ENCODE data around the gene PATL2.
"Not testable (repeated sequence)": the region's sequence is repeated elsewhere in the genome, so short reads cannot be mapped to it uniquely, and the experiment has no call there.

PATL2 gene

DNA sequence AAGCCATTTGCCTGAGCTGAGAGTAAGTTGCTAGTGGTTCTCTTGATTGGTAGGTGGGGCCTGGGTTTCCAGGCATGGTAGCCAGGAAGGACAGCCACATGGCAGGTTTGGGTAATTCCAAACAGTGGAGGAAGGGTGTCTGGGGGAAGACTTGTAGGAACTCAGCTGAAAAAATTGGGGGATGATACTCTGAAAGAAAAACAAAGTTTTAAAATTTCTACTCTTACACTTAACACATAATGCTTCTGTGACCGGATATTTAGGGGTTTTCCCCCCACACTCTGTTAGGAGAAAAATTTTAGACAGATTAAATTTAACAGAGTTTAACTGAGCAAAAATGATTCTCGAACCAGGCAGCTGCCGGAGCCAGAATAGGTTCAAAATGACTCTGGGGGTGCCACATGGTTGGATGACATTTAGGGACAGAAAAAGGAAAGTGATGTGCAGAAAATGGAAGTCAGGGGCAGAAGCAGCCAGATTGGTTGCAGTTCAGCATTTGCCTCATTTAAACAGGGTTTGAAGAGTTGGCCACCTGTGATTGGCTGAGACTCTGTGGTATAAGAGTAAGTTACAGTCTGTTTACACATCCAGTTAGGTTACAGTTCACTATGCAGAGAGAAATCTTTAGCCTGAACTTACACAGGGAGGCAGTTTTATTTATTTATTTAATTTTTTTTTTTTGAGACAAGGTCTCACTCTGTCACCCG lies 8.3 kb upstream of the PATL2 start:
- DNase-seq (ENCODE audit: low spot score) = no peak

DNA sequence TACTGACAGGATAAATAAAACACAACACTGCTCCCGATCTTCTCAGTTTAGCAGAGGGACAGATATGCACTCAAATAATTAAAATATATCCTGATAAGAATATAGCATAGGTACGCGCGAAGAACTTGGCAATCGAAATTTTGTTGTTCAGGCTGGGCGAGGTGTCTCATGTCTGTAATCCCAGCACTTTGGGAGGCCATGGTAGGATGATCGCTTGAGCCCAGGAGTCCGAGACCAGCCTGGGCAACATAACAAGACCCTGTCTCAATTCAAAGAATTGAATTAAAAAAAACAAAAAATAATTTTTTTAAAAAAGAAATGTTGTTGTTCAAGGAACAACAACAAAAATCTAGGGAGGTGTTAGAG lies 7.8 kb upstream of the PATL2 start:
- DNase-seq (ENCODE audit: low spot score) = no peak

GRCh38 chr15:44718180-44718926 lies 7.2 kb upstream of the PATL2 start:
- DNase-seq (ENCODE audit: low spot score) = no peak

- DNase-seq (ENCODE audit: low spot score) = no peak
Measured at GRCh38 chr15:44716983-44717602, 6.0 kb upstream of the PATL2 start.

- DNase-seq (ENCODE audit: low spot score) = no peak
Measured at GRCh38 chr15:44715797-44716334, 4.7 kb upstream of the PATL2 start.

- DNase-seq (ENCODE audit: low spot score) = no peak
Measured at GRCh38 chr15:44715142-44715796, 4.1 kb upstream of the PATL2 start.

DNA sequence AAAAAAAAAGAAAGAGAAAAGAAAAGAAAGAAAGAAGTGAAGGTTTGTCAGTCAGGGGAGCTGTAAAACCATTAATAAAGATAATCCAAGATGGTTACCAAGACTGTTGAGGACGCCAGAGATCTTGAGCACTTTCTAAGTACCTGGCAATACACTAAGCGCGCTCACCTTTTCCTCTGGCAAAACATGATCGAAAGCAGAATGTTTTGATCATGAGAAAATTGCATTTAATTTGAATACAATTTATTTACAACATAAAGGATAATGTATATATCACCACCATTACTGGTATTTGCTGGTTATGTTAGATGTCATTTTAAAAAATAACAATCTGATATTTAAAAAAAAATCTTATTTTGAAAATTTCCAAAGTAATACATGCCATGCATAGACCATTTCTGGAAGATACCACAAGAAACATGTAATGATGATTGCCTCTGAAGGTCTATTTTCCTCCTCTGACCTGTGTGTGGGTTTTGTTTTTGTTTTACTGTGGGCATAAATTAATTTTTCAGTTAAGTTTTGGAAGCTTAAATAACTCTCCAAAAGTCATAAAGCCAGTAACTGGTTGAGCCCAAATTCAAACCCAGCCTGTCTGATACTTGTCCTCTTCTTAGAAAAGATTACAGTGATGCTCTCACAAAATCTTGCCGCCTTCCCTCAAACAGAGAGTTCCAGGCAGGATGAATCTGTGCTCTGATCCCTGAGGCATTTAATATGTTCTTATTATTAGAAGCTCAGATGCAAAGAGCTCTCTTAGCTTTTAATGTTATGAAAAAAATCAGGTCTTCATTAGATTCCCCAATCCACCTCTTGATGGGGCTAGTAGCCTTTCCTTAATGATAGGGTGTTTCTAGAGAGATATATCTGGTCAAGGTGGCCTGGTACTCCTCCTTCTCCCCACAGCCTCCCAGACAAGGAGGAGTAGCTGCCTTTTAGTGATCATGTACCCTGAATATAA lies 2.2 kb upstream of the PATL2 start:
- DNase-seq (ENCODE audit: low spot score) = peak; percentile 53

DNA sequence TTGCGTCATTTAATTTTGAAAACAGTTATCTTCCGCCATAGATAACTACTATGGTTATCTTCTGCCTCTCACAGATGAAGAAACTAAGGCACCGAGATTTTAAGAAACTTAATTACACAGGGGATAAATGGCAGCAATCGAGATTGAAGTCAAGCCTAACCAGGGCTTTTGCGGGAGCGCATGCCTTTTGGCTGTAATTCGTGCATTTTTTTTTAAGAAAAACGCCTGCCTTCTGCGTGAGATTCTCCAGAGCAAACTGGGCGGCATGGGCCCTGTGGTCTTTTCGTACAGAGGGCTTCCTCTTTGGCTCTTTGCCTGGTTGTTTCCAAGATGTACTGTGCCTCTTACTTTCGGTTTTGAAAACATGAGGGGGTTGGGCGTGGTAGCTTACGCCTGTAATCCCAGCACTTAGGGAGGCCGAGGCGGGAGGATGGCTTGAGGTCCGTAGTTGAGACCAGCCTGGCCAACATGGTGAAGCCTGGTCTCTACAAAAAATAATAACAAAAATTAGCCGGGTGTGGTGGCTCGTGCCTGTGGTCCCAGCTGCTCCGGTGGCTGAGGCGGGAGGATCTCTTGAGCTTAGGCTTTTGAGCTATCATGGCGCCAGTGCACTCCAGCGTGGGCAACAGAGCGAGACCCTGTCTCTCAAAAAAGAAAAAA lies 1.4 kb upstream of the PATL2 start:
- DNase-seq (ENCODE audit: low spot score) = peak; percentile 80

- DNase-seq (ENCODE audit: low spot score) = peak; percentile 52
Measured at GRCh38 chr15:44711743-44712345, 721 bp upstream of the PATL2 start.

- DNase-seq (ENCODE audit: low spot score) = peak; percentile 63
Measured at GRCh38 chr15:44710236-44711095, 657 bp downstream of the PATL2 start.

- DNase-seq (ENCODE audit: low spot score) = no peak
Measured at GRCh38 chr15:44706946-44707636, 4.0 kb downstream of the PATL2 start.

DNA sequence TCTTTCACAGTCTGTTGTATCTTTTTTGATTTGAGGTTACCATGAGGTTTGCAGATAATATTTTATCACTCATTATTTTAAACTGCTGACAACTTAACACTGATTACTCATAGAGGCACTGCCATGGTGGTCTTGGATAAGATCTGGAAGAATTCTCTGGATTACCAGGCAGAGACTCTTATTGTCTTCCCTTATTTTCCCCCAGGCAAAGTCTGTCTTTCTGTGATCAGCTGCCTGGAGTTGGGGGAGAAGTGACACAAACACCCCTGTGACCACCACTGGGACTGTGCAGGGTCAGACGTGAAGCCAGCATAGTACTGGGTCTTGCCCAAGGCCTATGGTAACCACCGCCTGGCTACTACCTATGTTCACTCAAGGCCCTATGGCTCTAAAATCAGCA lies 4.7 kb downstream of the PATL2 start:
- DNase-seq (ENCODE audit: low spot score) = no peak

- no peak for DNase-seq (ENCODE audit: low spot score)
Measured at GRCh38 chr15:44705986-44706385, 5.1 kb downstream of the PATL2 start.

DNA sequence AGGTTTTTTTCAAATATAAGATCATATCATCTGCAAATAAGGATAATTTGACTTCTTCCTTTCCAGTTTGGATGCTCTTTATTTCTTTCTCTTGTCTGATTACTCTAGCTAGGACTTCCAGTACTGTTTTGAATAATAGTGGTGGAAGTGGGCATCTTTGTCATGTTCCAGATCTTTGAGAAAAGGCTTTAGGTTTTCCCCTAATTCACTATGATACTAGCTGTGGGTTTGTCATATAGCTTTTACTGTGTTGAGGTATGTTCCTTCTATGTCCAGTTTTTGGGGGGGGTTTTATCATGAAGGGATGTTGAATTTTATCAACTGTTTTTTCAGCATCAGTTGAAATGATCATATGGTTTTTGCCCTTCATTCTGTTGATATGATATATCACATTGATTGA lies 10.4 kb downstream of the PATL2 start:
- DNase-seq (ENCODE audit: low spot score) = not testable (repeated sequence)

DNA sequence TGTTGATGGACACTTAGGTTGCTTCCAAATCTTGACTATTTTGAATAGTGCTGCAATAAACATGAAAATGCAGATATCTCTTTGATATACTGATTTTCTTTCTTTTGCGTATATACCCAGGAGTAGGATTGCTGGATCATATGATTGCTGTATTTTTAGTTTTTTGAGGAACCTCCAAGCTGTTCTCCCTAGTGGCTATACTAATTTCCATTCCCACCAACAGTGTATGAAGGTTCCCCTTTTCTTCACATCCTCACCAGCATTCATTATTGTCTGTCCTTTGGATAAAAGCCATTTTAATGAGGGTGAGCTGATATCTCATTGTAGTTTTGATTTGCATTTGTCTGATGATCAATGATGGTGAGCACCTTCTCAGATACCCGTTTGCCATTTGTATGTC lies 12.5 kb downstream of the PATL2 start:
- DNase-seq (ENCODE audit: low spot score) = no peak

GRCh38 chr15:44697014-44697413 lies 14.1 kb downstream of the PATL2 start:
- no peak for DNase-seq (ENCODE audit: low spot score)

GRCh38 chr15:44695294-44695693 lies 15.8 kb downstream of the PATL2 start:
- no peak for DNase-seq (ENCODE audit: low spot score)

GRCh38 chr15:44694416-44694815 lies 16.7 kb downstream of the PATL2 start:
- no peak for DNase-seq (ENCODE audit: low spot score)

GRCh38 chr15:44692659-44693058 lies 18.5 kb downstream of the PATL2 start:
- DNase-seq (ENCODE audit: low spot score) = no peak

Data from hematopoietic multipotent progenitor cell treated with erythropoietin and hydrocortisone succinate and interleukin-3 and kit ligand, for 15 days (in vitro differentiated cells).